Upper lobe of right lung (tissue), 1 donor: ENCODE data around the gene TOX3. TPM values are rescaled to one million over a fixed set of nuclear protein-coding genes. Genes with fewer than 3 reads are reported as not detected.

Source experiments
- ATAC-seq: fragments of 200-7000 bp; cut with Tn5 transposase; one replicate; pipeline ENCODE4 v1.9.1; 2020; ENCODE audit warnings: mild to moderate bottlenecking, moderate library complexity
- DNase-seq: peaks from one replicate; pipeline ENCODE4 v3.0.0-alpha.2; 2020
- H3K27ac ChIP-seq: fragments of 200-600 bp; one replicate; pipeline ENCODE4 v1.8.0; 2022
- H3K27me3 ChIP-seq: fragments of 200-600 bp; one replicate; pipeline ENCODE4 v1.8.0; 2022; ENCODE audit warnings: mild to moderate bottlenecking
- H3K36me3 ChIP-seq: fragments of 200-600 bp; one replicate; pipeline ENCODE4 v1.8.0; 2022
- H3K4me1 ChIP-seq: fragments of 200-600 bp; one replicate; pipeline ENCODE4 v1.8.0; 2022
- H3K4me3 ChIP-seq: fragments of 200-600 bp; one replicate; pipeline ENCODE4 v1.8.0; 2022; ENCODE audit warnings: mild to moderate bottlenecking
- H3K9me3 ChIP-seq: fragments of 200-600 bp; one replicate; pipeline ENCODE4 v1.8.0; 2022
- intact Hi-C: fragments of 100-400 bp; cut with DNase I; formaldehyde crosslinking; loops from one replicate; pipeline ENCODE4 v1.11.0; 2022
- total RNA-seq: library from RNA; stranded (reverse); fragmentation: NEBNext Ultra II Directional; extraction: Animal tissue kit (Norgen Biotek cat#: 25700); gene quantifications from one replicate; pipeline ENCODE4 v1.2.1, GENCODE V29; 2021
- TF ChIP-seq, protein P1 (sequence below): fragments of 200-600 bp; IDR thresholded peaks from one replicate; pipeline ENCODE4 v1.8.0; 2022; ENCODE audit warnings: antibody characterized with exemption
- donor health status: DM: no; HTN: yes; CAD: no; lungs with severe emphysema.

The TOX3 gene
- total RNA-seq, 1 donor from 2014 or later: 3.7 TPM

DNA sequence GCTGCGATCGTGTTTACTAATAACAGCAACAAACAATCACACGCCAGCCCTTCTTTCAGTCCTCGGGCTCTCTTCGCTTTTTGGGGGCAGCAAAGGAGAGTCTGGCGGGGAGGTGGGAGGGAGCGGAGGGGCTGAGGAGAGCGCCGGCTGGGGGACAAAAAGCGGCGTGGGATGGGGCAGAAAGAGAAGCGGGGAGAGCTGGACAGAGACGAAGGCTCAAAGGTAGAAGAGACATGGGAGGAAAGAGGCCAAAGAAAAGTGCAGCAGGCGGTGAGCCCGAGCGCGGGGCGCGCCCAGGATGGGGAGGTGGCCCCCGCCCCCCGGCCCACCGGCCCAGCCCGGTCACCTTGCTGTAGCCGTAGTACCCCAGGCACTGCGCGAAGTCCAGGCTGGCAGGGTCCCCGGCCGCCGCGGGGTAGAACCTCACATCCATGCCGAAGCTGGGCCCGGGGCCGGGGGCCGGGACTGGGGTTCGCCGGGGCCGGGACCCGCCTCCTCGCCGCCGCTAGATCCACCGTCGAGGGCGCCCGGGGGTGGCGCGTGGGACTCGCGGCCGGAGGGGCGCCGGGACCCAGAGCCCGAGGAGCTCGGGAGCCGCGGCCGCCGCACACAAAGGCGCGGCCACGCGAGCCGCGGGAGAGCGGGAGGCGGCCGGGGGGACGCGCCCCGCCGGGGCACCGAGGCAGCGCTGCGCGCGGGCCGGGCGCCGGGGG, 496 bp downstream of the TOX3 start:
- DNase-seq (no peak), ATAC-seq (peak; percentile 45)
- H3K36me3 ChIP-seq: no peaks in the 10 kb centered on the region
- TF ChIP-seq, protein P1, sequence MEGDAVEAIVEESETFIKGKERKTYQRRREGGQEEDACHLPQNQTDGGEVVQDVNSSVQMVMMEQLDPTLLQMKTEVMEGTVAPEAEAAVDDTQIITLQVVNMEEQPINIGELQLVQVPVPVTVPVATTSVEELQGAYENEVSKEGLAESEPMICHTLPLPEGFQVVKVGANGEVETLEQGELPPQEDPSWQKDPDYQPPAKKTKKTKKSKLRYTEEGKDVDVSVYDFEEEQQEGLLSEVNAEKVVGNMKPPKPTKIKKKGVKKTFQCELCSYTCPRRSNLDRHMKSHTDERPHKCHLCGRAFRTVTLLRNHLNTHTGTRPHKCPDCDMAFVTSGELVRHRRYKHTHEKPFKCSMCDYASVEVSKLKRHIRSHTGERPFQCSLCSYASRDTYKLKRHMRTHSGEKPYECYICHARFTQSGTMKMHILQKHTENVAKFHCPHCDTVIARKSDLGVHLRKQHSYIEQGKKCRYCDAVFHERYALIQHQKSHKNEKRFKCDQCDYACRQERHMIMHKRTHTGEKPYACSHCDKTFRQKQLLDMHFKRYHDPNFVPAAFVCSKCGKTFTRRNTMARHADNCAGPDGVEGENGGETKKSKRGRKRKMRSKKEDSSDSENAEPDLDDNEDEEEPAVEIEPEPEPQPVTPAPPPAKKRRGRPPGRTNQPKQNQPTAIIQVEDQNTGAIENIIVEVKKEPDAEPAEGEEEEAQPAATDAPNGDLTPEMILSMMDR: no peak
- H3K27me3 ChIP-seq: peaks cover 62% of the 10 kb centered on the region
- no peaks in the 10 kb centered on the region for H3K4me1 ChIP-seq
- intact Hi-C loops: no loop called here
- peak overlapping the region; percentile 39 for H3K4me3 ChIP-seq
- H3K9me3 ChIP-seq: no peaks in the 10 kb centered on the region
- no peak overlapping the region for H3K27ac ChIP-seq

DNA sequence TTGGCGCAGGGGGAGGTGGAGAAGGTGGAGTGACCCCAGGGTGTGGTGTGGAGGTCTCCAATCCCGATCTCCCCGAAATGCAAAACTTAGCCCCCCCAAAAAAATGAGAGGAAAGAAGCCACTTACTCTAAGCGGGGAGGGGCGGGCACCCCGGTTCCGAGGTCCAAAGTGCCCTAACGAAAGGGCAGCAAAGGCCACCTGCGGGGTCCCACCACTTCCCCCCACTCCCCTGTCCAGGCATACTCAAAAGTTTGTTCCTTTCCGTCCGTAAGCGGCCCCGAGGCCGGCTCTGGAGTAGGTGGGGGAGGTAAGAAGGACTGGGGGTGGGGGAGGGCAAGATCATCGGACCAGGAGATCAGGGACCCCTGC, 1.1 kb downstream of the TOX3 start:
- Histone ChIP-seq H3K9me3 (no peaks in the 10 kb centered on the region), H3K4me1 (no peaks in the 10 kb centered on the region), H3K27me3 (peaks cover 62% of the 10 kb centered on the region), H3K27ac (no peak overlapping the region), H3K36me3 (no peaks in the 10 kb centered on the region), H3K4me3 (peak overlapping the region; percentile 39)
- TF ChIP-seq, protein P1: no peak
- intact Hi-C loops: no loop called here
- ATAC-seq: peak; percentile 21
- DNase-seq: no peak

DNA sequence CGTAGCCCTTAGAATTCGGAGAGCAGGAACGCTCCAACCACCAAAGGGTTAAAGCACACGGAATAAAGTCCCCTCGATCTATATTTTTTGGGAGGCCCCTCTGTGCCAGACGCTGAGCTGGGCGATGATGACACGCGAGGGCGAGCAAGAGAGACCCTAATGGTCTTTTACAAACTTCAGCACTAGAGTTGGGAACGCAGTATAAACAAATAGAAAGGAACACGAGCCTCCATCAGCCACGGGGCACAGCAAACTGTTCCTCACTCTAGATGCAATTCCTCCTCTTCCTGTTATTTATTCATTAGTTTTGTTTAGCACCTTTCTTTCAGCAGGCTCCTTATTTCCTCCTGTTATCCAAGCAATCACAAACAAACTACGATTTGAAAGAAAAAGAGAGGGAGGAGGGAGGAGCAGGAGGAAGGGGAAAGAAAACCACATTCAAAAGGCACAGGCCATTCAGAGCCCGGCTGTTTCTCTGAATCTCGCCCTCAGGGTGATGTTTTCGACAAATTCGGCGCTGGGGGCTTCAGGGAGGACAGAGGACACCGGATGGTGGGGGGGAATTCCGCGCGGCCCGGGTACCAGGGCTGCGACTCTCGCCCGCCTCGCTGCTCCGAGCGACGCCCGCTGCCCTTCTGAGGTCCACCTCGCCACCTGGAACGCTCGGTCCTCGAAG, 1.6 kb downstream of the TOX3 start:
- peak overlapping the region; percentile 39 for H3K4me3 ChIP-seq
- TF ChIP-seq, protein P1: no peak
- intact Hi-C loops: no loop called here
- DNase-seq (no peak), ATAC-seq (peak; percentile 16)
- H3K4me1 ChIP-seq: no peaks in the 10 kb centered on the region
- no peaks in the 10 kb centered on the region for H3K36me3 ChIP-seq
- H3K9me3 ChIP-seq: no peaks in the 10 kb centered on the region
- peaks cover 59% of the 10 kb centered on the region for H3K27me3 ChIP-seq
- no peak overlapping the region for H3K27ac ChIP-seq

DNA sequence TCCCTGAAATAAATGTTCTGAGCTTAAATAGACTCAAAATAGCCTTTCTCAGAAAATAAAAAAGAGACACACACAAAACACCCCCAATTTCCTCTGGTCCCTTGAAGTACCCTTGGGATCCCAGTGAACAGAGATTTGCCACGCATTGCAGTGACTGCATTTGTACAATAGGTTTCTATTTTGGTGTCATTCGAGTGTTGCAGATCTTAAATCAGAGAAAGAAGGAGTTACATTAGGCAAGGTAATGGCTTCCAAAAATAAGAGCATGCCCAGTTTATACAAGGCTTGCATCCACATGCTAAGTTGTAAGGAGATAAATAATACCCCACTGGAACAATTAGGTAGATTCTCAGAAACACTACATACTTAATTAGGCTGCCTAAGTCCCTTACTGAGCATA, 2.2 kb downstream of the TOX3 start:
- no peaks in the 10 kb centered on the region for H3K36me3 ChIP-seq
- H3K27me3 ChIP-seq: peaks cover 55% of the 10 kb centered on the region
- intact Hi-C loops: no loop called here
- ATAC-seq (no peak), DNase-seq (no peak)
- TF ChIP-seq, protein P1: no peak
- H3K4me3 ChIP-seq: peak overlapping the region; percentile 39
- H3K9me3 ChIP-seq: no peaks in the 10 kb centered on the region
- H3K27ac ChIP-seq: no peak overlapping the region
- no peaks in the 10 kb centered on the region for H3K4me1 ChIP-seq

DNA sequence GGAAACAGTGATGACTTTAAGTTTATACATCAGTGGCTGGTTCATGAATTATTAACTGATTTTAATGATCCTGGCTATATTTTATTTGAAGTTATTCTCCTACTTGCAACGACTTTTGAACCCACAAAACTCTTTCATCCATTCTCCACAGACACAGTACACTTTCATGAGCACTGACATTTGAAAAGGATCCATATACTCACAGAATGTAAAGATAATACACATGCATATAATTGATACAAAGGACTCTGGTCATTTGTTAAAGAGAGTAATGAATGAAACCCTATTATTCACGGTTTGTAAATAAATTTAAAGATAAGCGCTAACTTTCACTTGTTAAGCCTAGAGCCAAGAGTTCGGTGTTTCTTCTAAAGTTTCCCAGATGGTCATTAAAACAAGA, 3.3 kb downstream of the TOX3 start:
- H3K27me3 ChIP-seq: peaks cover 55% of the 10 kb centered on the region
- no peak for ATAC-seq

More for the DNA sequence above, 3.3 kb downstream of the TOX3 start:
- DNase-seq: no peak
- Histone ChIP-seq H3K36me3 (no peaks in the 10 kb centered on the region), H3K4me1 (no peaks in the 10 kb centered on the region), H3K27ac (no peak overlapping the region), H3K4me3 (no peak overlapping the region), H3K9me3 (no peaks in the 10 kb centered on the region)
- TF ChIP-seq, protein P1: no peak
- intact Hi-C loops: no loop called here
